B cell (primary cell): Measurements from ENCODE around the gene MAPK14. TPM values are rescaled to one million over a fixed set of nuclear protein-coding genes. Genes with fewer than 3 reads are reported as not detected.

ENCODE experiments used
- ATAC-seq: fragments of 200-7000 bp; cut with Tn5 transposase; one replicate; pipeline ENCODE4 v1.10.0; 2021; ENCODE audit warnings: low read depth, mild to moderate bottlenecking, moderate number of reproducible peaks, moderate library complexity
- CTCF ChIA-PET: fragments of 350-600 bp; sonication (Branson Sonifier 250); formaldehyde crosslinking; loops from one replicate; lab custom pipeline; 2021; ENCODE audit warnings: antibody characterized with exemption, inconsistent platforms; lab: Charles Lee
- POLR2A ChIA-PET: fragments of 350-600 bp; sonication (Branson Sonifier 250); formaldehyde crosslinking; loops from one replicate; lab custom pipeline; 2021; ENCODE audit warnings: antibody characterized with exemption; lab: Charles Lee
- DNase-seq: peaks from one replicate; pipeline ENCODE4 v3.0.0; 2013
- H2AFZ ChIP-seq: 2 replicates; pipeline ENCODE4 v1.6.1; 2012; ENCODE audit warnings: mild to moderate bottlenecking, low read depth, low read length; ENCODE audit not compliant: insufficient read depth, poor library complexity, severe bottlenecking
- H3K27ac ChIP-seq, 2 donors: 1 replicate in 1 of 2; 2 replicates in 1 of 2; pipeline ENCODE4 v1.5.1; 2012 to 2013; ENCODE audit warnings: low read length in 2 of 2, mild to moderate bottlenecking in 2 of 2, moderate library complexity in 1 of 2
- H3K27me3 ChIP-seq, 4 experiments: fragments of 200-600 bp in 1 of 4; sonication (generic) in 1 of 4; replicated peaks in 1 of 4; 1 replicate in 2 of 4; 2 replicates in 2 of 4; pipeline versions ENCODE4 v1.6.1 to v1.7.0; 2013 to 2016; ENCODE audit warnings: low read length in 3 of 4, mild to moderate bottlenecking in 2 of 4, mixed read lengths in 1 of 4, moderate library complexity in 1 of 4; ENCODE audit not compliant: insufficient read depth in 4 of 4, control insufficient read depth in 3 of 4; ENCODE audit errors: control extremely low read depth in 1 of 4
- H3K36me3 ChIP-seq, 2 experiments: replicated peaks in 1 of 2; 1 replicate in 1 of 2; 2 replicates in 1 of 2; pipeline versions ENCODE4 v1.6.1 to v1.7.1; 2013; ENCODE audit warnings: low read length in 1 of 2; ENCODE audit not compliant: insufficient read depth in 2 of 2, control insufficient read depth in 1 of 2; ENCODE audit errors: control extremely low read depth in 1 of 2, extremely low read depth in 1 of 2
- H3K4me1 ChIP-seq, 2 donors: fragments of 200-600 bp in 1 of 2; sonication (generic) in 1 of 2; 1 replicate in 1 of 2; 2 replicates in 1 of 2; pipeline versions ENCODE4 v1.5.1 to v1.6.1; 2013 to 2017; ENCODE audit warnings: low read length in 2 of 2; ENCODE audit not compliant: control insufficient read depth in 2 of 2, insufficient read depth in 2 of 2
- H3K4me2 ChIP-seq: replicated peaks from 2 replicates; pipeline ENCODE3; 2012; ENCODE audit warnings: mild to moderate bottlenecking, low read depth, low read length; ENCODE audit not compliant: poor library complexity, severe bottlenecking
- H3K4me3 ChIP-seq, 5 experiments: fragments of 200-600 bp in 1 of 5; sonication (generic) in 1 of 5; 1 replicate in 3 of 5; 2 replicates in 2 of 5; pipeline versions ENCODE4 v1.5.1 to v1.7.0; 2011 to 2016; ENCODE audit warnings: low read length in 4 of 5, mild to moderate bottlenecking in 4 of 5, low read depth in 2 of 5, control low read depth in 1 of 5, moderate library complexity in 1 of 5; ENCODE audit not compliant: insufficient read depth in 1 of 5; ENCODE audit errors: control extremely low read depth in 1 of 5, extremely low read depth in 1 of 5
- H3K79me2 ChIP-seq: fragments of 200-600 bp; sonication (generic); one replicate; pipeline ENCODE4 v1.6.0; 2016; ENCODE audit warnings: low read length; ENCODE audit not compliant: control insufficient read depth, insufficient read depth
- H3K9ac ChIP-seq: fragments of 200-600 bp; sonication (generic); 2 replicates; pipeline ENCODE4 v1.6.1; 2017; ENCODE audit warnings: mild to moderate bottlenecking, low read length, moderate library complexity
- H3K9me3 ChIP-seq, 3 donors: one replicate each; pipeline versions ENCODE4 v1.6.1 to v1.7.1; 2013; ENCODE audit warnings: low read length in 2 of 3; ENCODE audit not compliant: control insufficient read depth in 2 of 3, insufficient read depth in 1 of 3; ENCODE audit errors: control extremely low read depth in 1 of 3
- H4K20me1 ChIP-seq: 2 replicates; pipeline ENCODE4 v1.6.0; 2012; ENCODE audit warnings: mild to moderate bottlenecking, low read length; ENCODE audit not compliant: insufficient read depth, control insufficient read depth, poor library complexity, severe bottlenecking
- H3K27ac Mint-ChIP-seq: one replicate; pipeline ENCODE4 v1.8.0; 2021; ENCODE audit warnings: mixed read lengths
- H3K27me3 Mint-ChIP-seq: one replicate; pipeline ENCODE4 v1.8.0; 2021; ENCODE audit warnings: mixed read lengths
- H3K4me1 Mint-ChIP-seq: one replicate; pipeline ENCODE4 v1.8.0; 2021; ENCODE audit warnings: mixed read lengths
- H3K4me3 Mint-ChIP-seq: one replicate; pipeline ENCODE4 v1.8.0; 2021; ENCODE audit warnings: mixed read lengths
- H3K9me3 Mint-ChIP-seq: one replicate; pipeline ENCODE4 v1.8.0; 2022; ENCODE audit warnings: mixed read lengths; ENCODE audit not compliant: insufficient read depth
- CTCF ChIP-seq: fragments of 200-600 bp; IDR thresholded peaks from one replicate; pipeline ENCODE4 v1.8.0; 2022; ENCODE audit warnings: antibody characterized with exemption, mild to moderate bottlenecking
- EZH2 ChIP-seq: IDR thresholded peaks from 2 replicates; pipeline ENCODE4 v1.6.1; 2012; ENCODE audit warnings: borderline replicate concordance, low read depth, mild to moderate bottlenecking, moderate library complexity, low read length; ENCODE audit not compliant: insufficient read depth, poor library complexity, severe bottlenecking
- WGBS: methylation state at CpG from one replicate; pipeline ENCODE4 v1.1.5; 2013; ENCODE audit warnings: missing lambda C conversion rate; ENCODE audit not compliant: insufficient coverage; 5-methylcytosine and 5-hydroxymethylcytosine counted together
- intact Hi-C: fragments of 100-400 bp; cut with micrococcal nuclease; formaldehyde crosslinking; loops from one replicate; pipeline ENCODE4 v1.10.0; 2022
- polyA plus RNA-seq: library from polyadenylated mRNA; depleted of rRNA; stranded (reverse); fragments of >200 nt; gene quantifications from 2 replicates; pipeline ENCODE4 v1.2.3, GENCODE V29; 2012
- total RNA-seq, 2 donors: library from RNA; stranded (reverse); fragments of 120-200 nt in 1 of 2; gene quantifications; 1 replicate in 1 of 2; 2 replicates in 1 of 2; pipeline versions ENCODE4 v1.2.3 to v1.2.4, GENCODE V29; 2013 to 2022

Gene MAPK14
- total and polyA plus RNA-seq, 2 donors (not counting 1 experiment from before 2014, with no cell fraction given): 19.5 to 50.4 TPM

DNA sequence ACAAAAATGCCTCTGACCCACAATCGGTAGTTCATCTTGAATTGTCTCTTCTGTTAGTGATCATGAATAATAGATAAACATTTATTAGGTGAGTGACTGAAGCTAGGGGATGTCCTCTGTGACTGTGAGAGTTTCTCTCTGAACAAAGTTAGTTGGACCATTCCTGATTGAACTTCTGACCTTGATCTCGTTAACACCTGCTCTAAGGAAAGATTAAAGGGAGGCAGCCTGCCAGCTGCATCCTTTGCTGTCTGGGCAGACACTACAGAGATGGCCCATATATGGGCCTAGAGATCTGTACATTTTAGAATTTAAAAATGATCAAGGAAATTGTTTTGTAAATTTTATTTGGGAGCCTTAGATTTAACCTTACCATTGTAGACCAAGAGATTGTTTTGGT is 27.3 kb downstream of the MAPK14 start:
- no peak for TF ChIP-seq EZH2
- no peak for TF ChIP-seq CTCF
- H3K79me2 ChIP-seq: peaks cover 83% of the 10 kb centered on the region
- intact Hi-C loops: no loop called here
- H3K9me3 ChIP-seq: no peaks in the 10 kb centered on the region
- DNase-seq: no peak
- 100% methylated on average over 2 of the region's 2 CpGs for WGBS
- no peaks in the 10 kb centered on the region for H3K27me3 ChIP-seq
- ChIA-PET POLR2A (no interaction called here), CTCF (no interaction called here)
- no peak for ATAC-seq
- H3K4me3 ChIP-seq: no peak overlapping the region
- peaks cover 25% of the 10 kb centered on the region for H4K20me1 ChIP-seq
- peaks cover 4 to 44% of the 10 kb centered on the region in 2 experiments for H3K36me3 ChIP-seq
- H2AFZ ChIP-seq: no peak overlapping the region
- peaks cover 2% of the 10 kb centered on the region for H3K4me1 Mint-ChIP-seq
- no peak overlapping the region for H3K9ac ChIP-seq
- no peaks in the 10 kb centered on the region for H3K27me3 Mint-ChIP-seq
- H3K4me3 Mint-ChIP-seq: no peak overlapping the region
- H3K4me2 ChIP-seq: no peak overlapping the region
- H3K27ac ChIP-seq: no peak overlapping the region
- peaks cover 6 to 9% of the 10 kb centered on the region in 2 donors for H3K4me1 ChIP-seq
- H3K9me3 Mint-ChIP-seq: no peaks in the 10 kb centered on the region
- H3K27ac Mint-ChIP-seq: no peak overlapping the region

- DNase-seq (no peak), ATAC-seq (no peak)
- no peak overlapping the region for H3K9ac ChIP-seq
- no peak overlapping the region for H3K4me2 ChIP-seq
- no peak overlapping the region for H3K27ac ChIP-seq
- H2AFZ ChIP-seq: no peak overlapping the region
- no peak for TF ChIP-seq CTCF
- no peak for TF ChIP-seq EZH2
- no peaks in the 10 kb centered on the region for H3K9me3 Mint-ChIP-seq
- no peaks in the 10 kb centered on the region for H3K9me3 ChIP-seq
- ChIA-PET POLR2A (no interaction called here), CTCF (interaction anchor here (1.6 kb wide), 1 partner anchor 28 kb away, joined by 6 read pairs; the partner anchor contains the start of gene MAPK14)
- no peaks in the 10 kb centered on the region for H3K27me3 ChIP-seq
- no peak overlapping the region for H3K4me3 Mint-ChIP-seq
- no peaks in the 10 kb centered on the region for H3K27me3 Mint-ChIP-seq
- H3K4me3 ChIP-seq: no peak overlapping the region
- peaks cover 2% of the 10 kb centered on the region for H3K4me1 Mint-ChIP-seq
- peaks cover 83% of the 10 kb centered on the region for H3K79me2 ChIP-seq
- WGBS: 100% methylated on average over 1 of the region's 1 CpG
- peaks cover 4 to 56% of the 10 kb centered on the region in 2 experiments for H3K36me3 ChIP-seq
- peaks cover 28% of the 10 kb centered on the region for H4K20me1 ChIP-seq
- intact Hi-C loops: no loop called here
- H3K4me1 ChIP-seq: no peaks in the 10 kb centered on the region
- H3K27ac Mint-ChIP-seq: no peak overlapping the region
Observed at GRCh38 chr6:36056178-36056577, 28.6 kb downstream of the MAPK14 start.
